ENCODE results near the gene SLFN12L.

DNA sequence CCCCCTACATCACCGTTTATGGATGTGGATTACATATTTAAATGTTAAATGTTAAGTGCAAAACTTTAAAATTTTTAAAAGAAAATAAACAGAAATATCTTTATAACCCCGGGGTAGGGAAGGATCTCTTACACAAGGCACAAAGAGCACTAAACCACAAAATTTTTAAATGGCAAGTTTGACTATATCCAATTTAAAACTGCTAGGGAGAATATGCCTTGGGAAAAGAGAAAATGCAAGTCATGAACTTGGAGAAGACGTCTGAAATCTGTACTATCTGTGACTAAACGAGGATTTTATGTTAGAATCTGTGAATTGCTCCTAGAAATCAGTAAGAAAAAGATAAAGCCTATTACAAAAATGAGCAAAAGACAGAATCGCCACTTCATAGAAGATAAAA lies 60.2 kb downstream of the SLFN12L start:
- TF ChIP-seq ZNF263 (CRISPR knock-in tag; IDR thresholded peaks at IDR 0.05; ENCODE audit: low read depth) (no peak), SMAD3 (CRISPR knock-in tag; IDR thresholded peaks at IDR 0.05; ENCODE audit: borderline replicate concordance) (no peak), NFYB (CRISPR knock-in tag; conservative IDR thresholded peaks at IDR 0.05; ENCODE audit: low read depth) (no peak)
- TF ChIP-seq, protein P1, sequence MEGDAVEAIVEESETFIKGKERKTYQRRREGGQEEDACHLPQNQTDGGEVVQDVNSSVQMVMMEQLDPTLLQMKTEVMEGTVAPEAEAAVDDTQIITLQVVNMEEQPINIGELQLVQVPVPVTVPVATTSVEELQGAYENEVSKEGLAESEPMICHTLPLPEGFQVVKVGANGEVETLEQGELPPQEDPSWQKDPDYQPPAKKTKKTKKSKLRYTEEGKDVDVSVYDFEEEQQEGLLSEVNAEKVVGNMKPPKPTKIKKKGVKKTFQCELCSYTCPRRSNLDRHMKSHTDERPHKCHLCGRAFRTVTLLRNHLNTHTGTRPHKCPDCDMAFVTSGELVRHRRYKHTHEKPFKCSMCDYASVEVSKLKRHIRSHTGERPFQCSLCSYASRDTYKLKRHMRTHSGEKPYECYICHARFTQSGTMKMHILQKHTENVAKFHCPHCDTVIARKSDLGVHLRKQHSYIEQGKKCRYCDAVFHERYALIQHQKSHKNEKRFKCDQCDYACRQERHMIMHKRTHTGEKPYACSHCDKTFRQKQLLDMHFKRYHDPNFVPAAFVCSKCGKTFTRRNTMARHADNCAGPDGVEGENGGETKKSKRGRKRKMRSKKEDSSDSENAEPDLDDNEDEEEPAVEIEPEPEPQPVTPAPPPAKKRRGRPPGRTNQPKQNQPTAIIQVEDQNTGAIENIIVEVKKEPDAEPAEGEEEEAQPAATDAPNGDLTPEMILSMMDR (IDR thresholded peaks at IDR 0.05): no peak
- TF ChIP-seq, protein P2, sequence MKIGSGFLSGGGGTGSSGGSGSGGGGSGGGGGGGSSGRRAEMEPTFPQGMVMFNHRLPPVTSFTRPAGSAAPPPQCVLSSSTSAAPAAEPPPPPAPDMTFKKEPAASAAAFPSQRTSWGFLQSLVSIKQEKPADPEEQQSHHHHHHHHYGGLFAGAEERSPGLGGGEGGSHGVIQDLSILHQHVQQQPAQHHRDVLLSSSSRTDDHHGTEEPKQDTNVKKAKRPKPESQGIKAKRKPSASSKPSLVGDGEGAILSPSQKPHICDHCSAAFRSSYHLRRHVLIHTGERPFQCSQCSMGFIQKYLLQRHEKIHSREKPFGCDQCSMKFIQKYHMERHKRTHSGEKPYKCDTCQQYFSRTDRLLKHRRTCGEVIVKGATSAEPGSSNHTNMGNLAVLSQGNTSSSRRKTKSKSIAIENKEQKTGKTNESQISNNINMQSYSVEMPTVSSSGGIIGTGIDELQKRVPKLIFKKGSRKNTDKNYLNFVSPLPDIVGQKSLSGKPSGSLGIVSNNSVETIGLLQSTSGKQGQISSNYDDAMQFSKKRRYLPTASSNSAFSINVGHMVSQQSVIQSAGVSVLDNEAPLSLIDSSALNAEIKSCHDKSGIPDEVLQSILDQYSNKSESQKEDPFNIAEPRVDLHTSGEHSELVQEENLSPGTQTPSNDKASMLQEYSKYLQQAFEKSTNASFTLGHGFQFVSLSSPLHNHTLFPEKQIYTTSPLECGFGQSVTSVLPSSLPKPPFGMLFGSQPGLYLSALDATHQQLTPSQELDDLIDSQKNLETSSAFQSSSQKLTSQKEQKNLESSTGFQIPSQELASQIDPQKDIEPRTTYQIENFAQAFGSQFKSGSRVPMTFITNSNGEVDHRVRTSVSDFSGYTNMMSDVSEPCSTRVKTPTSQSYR (CRISPR knock-in tag; IDR thresholded peaks at IDR 0.05): no peak
- TF ChIP-seq, protein P3, sequence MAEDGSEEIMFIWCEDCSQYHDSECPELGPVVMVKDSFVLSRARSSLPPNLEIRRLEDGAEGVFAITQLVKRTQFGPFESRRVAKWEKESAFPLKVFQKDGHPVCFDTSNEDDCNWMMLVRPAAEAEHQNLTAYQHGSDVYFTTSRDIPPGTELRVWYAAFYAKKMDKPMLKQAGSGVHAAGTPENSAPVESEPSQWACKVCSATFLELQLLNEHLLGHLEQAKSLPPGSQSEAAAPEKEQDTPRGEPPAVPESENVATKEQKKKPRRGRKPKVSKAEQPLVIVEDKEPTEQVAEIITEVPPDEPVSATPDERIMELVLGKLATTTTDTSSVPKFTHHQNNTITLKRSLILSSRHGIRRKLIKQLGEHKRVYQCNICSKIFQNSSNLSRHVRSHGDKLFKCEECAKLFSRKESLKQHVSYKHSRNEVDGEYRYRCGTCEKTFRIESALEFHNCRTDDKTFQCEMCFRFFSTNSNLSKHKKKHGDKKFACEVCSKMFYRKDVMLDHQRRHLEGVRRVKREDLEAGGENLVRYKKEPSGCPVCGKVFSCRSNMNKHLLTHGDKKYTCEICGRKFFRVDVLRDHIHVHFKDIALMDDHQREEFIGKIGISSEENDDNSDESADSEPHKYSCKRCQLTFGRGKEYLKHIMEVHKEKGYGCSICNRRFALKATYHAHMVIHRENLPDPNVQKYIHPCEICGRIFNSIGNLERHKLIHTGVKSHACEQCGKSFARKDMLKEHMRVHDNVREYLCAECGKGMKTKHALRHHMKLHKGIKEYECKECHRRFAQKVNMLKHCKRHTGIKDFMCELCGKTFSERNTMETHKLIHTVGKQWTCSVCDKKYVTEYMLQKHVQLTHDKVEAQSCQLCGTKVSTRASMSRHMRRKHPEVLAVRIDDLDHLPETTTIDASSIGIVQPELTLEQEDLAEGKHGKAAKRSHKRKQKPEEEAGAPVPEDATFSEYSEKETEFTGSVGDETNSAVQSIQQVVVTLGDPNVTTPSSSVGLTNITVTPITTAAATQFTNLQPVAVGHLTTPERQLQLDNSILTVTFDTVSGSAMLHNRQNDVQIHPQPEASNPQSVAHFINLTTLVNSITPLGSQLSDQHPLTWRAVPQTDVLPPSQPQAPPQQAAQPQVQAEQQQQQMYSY (CRISPR knock-in tag; IDR thresholded peaks at IDR 0.05): no peak
- TF ChIP-seq, protein P4, sequence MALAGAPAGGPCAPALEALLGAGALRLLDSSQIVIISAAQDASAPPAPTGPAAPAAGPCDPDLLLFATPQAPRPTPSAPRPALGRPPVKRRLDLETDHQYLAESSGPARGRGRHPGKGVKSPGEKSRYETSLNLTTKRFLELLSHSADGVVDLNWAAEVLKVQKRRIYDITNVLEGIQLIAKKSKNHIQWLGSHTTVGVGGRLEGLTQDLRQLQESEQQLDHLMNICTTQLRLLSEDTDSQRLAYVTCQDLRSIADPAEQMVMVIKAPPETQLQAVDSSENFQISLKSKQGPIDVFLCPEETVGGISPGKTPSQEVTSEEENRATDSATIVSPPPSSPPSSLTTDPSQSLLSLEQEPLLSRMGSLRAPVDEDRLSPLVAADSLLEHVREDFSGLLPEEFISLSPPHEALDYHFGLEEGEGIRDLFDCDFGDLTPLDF (CRISPR knock-in tag; IDR thresholded peaks at IDR 0.05): no peak

Data from WTC11 (cell line).